Gastroesophageal sphincter (tissue), 3 donors: ENCODE measurements around the gene TMEM50A.
"Not testable (repeated sequence)": the region's sequence is repeated elsewhere in the genome, so short reads cannot be mapped to it uniquely, and the experiment has no call there.

ENCODE experiments used
- POLR2A ChIP-seq, 2 donors: fragments of 450-650 bp; IDR thresholded peaks; one replicate each; pipeline ENCODE4 v1.6.1; 2017; ENCODE audit warnings: antibody characterized with exemption in 2 of 2, mild to moderate bottlenecking in 2 of 2, moderate library complexity in 1 of 2
- POLR2AphosphoS5 ChIP-seq: sonication (generic); formaldehyde crosslinking; IDR thresholded peaks from one replicate; pipeline ENCODE4 v1.6.1; 2017; ENCODE audit warnings: antibody characterized with exemption
- TF ChIP-seq, protein P1 (sequence below), 4 experiments: fragments of 200-600 bp in 2 of 4; fragments of 450-650 bp in 2 of 4; sonication (generic) in 1 of 4; IDR thresholded peaks; one replicate each; pipeline ENCODE4 v1.5.1; 2017 to 2019; ENCODE audit warnings: antibody characterized with exemption in 4 of 4, mild to moderate bottlenecking in 2 of 4, moderate library complexity in 2 of 4

- TF ChIP-seq, protein P1, sequence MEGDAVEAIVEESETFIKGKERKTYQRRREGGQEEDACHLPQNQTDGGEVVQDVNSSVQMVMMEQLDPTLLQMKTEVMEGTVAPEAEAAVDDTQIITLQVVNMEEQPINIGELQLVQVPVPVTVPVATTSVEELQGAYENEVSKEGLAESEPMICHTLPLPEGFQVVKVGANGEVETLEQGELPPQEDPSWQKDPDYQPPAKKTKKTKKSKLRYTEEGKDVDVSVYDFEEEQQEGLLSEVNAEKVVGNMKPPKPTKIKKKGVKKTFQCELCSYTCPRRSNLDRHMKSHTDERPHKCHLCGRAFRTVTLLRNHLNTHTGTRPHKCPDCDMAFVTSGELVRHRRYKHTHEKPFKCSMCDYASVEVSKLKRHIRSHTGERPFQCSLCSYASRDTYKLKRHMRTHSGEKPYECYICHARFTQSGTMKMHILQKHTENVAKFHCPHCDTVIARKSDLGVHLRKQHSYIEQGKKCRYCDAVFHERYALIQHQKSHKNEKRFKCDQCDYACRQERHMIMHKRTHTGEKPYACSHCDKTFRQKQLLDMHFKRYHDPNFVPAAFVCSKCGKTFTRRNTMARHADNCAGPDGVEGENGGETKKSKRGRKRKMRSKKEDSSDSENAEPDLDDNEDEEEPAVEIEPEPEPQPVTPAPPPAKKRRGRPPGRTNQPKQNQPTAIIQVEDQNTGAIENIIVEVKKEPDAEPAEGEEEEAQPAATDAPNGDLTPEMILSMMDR (IDR thresholded peaks at IDR 0.05): not testable (repeated sequence)
- not testable (repeated sequence) for TF ChIP-seq POLR2A (IDR thresholded peaks at IDR 0.05); POLR2AphosphoS5
Measured at GRCh38 chr1:25288573-25289101, 49.5 kb upstream of the TMEM50A start.
